Activated CD8-positive, alpha-beta T cell treated with anti-CD3 and anti-CD28 coated beads for 36 hours (primary cell): ENCODE measurements around the gene NBDY. TPM values are rescaled to one million over a fixed set of nuclear protein-coding genes. Genes with fewer than 3 reads are reported as not detected.
"Not testable (repeated sequence)": the region's sequence is repeated elsewhere in the genome, so short reads cannot be mapped to it uniquely, and the experiment has no call there.

Source experiments
- ATAC-seq: fragments of 200-7000 bp; cut with Tn5 transposase; one replicate; pipeline ENCODE4 v1.10.0; 2021; ENCODE audit warnings: mild to moderate bottlenecking, moderate library complexity
- CTCF ChIA-PET: fragments of 350-600 bp; sonication (Branson Sonifier 250); formaldehyde crosslinking; loops from one replicate; lab custom pipeline; 2021; ENCODE audit warnings: antibody characterized with exemption; lab: Charles Lee
- POLR2A ChIA-PET: fragments of 350-600 bp; sonication (Branson Sonifier 250); formaldehyde crosslinking; loops from one replicate; lab custom pipeline; 2021; ENCODE audit warnings: antibody characterized with exemption; lab: Charles Lee
- DNase-seq: peaks from one replicate; pipeline ENCODE4 v3.0.0-alpha.2; 2020
- H3K27ac Mint-ChIP-seq: one replicate; pipeline ENCODE4 v1.8.0; 2021; ENCODE audit warnings: mild to moderate bottlenecking, mixed read lengths
- H3K27me3 Mint-ChIP-seq: one replicate; pipeline ENCODE4 v1.8.0; 2021; ENCODE audit warnings: mixed read lengths
- H3K36me3 Mint-ChIP-seq: one replicate; pipeline ENCODE4 v1.8.0; 2021; ENCODE audit warnings: low read depth, mixed read lengths
- H3K4me1 Mint-ChIP-seq: one replicate; pipeline ENCODE4 v1.8.0; 2021; ENCODE audit warnings: low read depth, mixed read lengths
- H3K4me3 Mint-ChIP-seq: one replicate; pipeline ENCODE4 v1.8.0; 2021; ENCODE audit warnings: mild to moderate bottlenecking, moderate library complexity, mixed read lengths
- H3K9me3 Mint-ChIP-seq: one replicate; pipeline ENCODE4 v1.8.0; 2021; ENCODE audit warnings: mixed read lengths
- intact Hi-C: fragments of 100-400 bp; cut with micrococcal nuclease; formaldehyde crosslinking; loops from one replicate; pipeline ENCODE4 v1.10.0; 2022
- total RNA-seq, 2 experiments: library from RNA; stranded (reverse); gene quantifications; one replicate each; pipeline ENCODE4 v1.2.3, GENCODE V29; 2021
- TF ChIP-seq, protein P1 (sequence below): fragments of 200-600 bp; IDR thresholded peaks from one replicate; pipeline ENCODE4 v1.8.0; 2022; ENCODE audit warnings: antibody characterized with exemption, mild to moderate bottlenecking

NBDY gene
- total RNA-seq, 2 experiments from 2014 or later: 31.6 to 36.8 TPM

DNA sequence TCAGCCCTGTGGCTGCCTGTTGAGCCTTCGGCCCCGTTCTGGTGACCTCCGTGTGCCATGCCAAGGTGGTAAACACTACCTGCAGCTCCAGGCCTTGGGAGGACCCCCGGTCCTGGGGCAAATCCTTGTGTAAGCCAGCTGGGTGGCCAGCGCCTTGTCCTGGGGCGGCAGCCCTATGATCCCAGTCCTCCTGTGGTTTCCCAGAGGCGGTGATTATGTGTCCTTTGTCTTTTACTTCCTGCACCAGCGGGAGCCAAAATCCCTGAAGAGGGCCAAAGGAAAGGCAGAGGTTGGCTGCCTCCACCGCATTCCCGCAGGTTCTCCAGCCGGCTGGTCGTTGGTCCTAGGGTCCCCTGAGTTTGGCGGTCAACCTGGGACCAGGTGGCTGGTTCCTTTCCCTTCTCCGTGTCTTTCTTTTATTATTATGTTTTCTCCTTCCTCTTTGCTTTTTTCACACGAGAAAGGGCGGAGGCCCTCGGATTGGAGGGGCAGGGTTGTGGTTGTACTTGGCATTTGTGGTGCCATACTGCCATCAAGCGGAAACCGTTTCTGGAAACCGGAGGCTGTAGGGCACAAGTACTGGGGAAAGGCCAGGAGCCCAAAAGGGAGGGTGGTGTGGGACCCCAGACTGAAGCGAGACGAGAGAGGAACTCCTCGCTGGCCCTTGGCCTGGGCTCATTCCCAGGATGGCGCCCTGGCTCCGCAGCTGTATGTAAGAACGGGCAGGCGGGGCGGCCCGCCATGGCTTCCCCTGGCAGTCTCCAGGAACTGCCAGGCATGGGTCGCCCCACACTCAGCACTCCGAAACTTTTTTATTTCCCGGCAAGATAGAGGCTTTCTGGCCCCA is 43.9 kb downstream of the NBDY start:
- POLR2A ChIA-PET, H3K4me1 Mint-ChIP-seq, intact Hi-C loops, ATAC-seq, H3K36me3 Mint-ChIP-seq, CTCF ChIA-PET, DNase-seq, H3K9me3 Mint-ChIP-seq, H3K4me3 Mint-ChIP-seq, H3K27ac Mint-ChIP-seq, H3K27me3 Mint-ChIP-seq: not testable (repeated sequence)

DNA sequence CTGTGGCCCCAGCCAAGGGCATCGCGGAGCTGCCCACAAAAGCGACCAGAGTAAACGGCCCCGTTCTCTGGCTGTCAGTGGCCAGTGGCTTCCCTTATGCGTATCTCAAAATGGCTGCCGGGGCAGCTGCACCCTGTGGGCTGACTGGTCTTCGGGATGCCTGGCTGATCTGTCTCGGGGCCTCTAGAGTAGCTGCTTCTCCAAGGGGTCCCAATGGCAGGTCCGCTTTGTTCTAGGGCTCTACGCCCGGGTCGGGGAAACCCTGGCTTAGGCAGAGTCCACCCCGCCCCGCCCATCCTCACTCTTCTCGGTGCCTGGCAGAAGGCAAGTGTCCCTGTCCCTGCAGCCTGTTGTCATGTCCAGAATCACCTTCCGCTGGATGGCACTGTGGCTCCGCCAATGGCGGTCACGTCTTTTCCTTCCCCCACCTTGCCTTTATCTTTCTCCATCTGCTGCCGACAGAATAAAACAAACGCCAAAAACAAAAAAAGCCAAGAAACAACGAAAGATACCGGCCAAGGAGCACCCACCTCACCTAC is 44.5 kb downstream of the NBDY start:
- POLR2A ChIA-PET, ATAC-seq, H3K36me3 Mint-ChIP-seq, H3K4me3 Mint-ChIP-seq, H3K9me3 Mint-ChIP-seq, CTCF ChIA-PET, H3K27me3 Mint-ChIP-seq, DNase-seq, H3K4me1 Mint-ChIP-seq, H3K27ac Mint-ChIP-seq, intact Hi-C loops: not testable (repeated sequence)

DNA sequence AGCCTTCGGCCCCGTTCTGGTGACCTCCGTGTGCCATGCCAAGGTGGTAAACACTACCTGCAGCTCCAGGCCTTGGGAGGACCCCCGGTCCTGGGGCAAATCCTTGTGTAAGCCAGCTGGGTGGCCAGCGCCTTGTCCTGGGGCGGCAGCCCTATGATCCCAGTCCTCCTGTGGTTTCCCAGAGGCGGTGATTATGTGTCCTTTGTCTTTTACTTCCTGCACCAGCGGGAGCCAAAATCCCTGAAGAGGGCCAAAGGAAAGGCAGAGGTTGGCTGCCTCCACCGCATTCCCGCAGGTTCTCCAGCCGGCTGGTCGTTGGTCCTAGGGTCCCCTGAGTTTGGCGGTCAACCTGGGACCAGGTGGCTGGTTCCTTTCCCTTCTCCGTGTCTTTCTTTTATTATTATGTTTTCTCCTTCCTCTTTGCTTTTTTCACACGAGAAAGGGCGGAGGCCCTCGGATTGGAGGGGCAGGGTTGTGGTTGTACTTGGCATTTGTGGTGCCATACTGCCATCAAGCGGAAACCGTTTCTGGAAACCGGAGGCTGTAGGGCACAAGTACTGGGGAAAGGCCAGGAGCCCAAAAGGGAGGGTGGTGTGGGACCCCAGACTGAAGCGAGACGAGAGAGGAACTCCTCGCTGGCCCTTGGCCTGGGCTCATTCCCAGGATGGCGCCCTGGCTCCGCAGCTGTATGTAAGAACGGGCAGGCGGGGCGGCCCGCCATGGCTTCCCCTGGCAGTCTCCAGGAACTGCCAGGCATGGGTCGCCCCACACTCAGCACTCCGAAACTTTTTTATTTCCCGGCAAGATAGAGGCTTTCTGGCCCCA is 49.3 kb downstream of the NBDY start:
- intact Hi-C loops, DNase-seq, POLR2A ChIA-PET, H3K9me3 Mint-ChIP-seq, H3K4me3 Mint-ChIP-seq, H3K27me3 Mint-ChIP-seq, CTCF ChIA-PET, H3K36me3 Mint-ChIP-seq, ATAC-seq, H3K27ac Mint-ChIP-seq: not testable (repeated sequence)
- H3K4me1 Mint-ChIP-seq: peaks cover 21% of the 10 kb centered on the region

DNA sequence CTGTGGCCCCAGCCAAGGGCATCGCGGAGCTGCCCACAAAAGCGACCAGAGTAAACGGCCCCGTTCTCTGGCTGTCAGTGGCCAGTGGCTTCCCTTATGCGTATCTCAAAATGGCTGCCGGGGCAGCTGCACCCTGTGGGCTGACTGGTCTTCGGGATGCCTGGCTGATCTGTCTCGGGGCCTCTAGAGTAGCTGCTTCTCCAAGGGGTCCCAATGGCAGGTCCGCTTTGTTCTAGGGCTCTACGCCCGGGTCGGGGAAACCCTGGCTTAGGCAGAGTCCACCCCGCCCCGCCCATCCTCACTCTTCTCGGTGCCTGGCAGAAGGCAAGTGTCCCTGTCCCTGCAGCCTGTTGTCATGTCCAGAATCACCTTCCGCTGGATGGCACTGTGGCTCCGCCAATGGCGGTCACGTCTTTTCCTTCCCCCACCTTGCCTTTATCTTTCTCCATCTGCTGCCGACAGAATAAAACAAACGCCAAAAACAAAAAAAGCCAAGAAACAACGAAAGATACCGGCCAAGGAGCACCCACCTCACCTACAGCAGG is 50.0 kb downstream of the NBDY start:
- H3K9me3 Mint-ChIP-seq, intact Hi-C loops, CTCF ChIA-PET, POLR2A ChIA-PET, ATAC-seq, H3K27me3 Mint-ChIP-seq, H3K4me3 Mint-ChIP-seq, DNase-seq, H3K36me3 Mint-ChIP-seq, H3K27ac Mint-ChIP-seq: not testable (repeated sequence)
- H3K4me1 Mint-ChIP-seq: peaks cover 21% of the 10 kb centered on the region

DNA sequence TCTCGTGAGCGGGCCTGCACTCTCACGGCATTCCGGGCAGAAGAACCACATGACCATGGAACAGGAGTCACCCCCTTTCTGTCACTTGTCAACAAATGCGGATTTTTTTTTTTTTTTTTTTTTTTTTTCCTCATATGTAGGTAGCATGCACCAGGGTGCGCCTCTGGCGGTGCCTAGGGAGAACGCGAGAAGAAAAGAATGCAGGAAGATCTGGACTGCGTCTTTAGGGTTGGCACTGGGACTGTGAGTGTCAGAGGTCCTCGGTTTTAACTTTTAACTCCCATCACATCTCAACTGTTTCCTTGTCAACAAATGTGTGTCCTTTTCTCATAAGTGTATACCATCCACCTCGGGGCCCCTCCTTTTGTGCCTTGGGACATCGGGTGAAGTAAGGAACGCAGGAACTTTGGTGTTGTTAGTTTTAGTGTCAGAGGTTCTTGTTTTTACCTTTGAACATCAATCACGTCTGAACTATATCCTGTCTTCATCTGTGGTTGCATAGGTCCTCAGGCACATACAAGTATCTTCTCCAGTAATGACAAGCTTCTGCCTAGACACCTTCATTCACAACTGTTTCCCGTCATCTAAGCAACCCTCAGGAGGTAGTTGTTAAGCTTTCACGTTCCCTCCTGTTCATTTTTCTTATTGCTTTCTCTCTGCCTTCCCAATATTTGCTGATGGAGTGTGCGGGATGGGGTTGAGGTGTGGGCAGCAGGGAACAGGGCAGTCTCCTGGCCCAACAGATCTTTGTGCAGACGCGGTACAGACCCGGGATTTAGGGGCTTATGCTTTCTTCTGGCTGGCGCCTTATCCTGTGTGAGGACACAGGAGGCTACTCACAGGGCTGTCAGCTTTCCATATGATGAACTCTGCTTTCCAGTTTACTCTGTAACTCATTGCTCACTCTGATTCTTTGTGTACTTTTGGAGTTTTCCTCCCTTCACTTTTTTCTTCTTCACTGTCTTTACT is 51.9 kb downstream of the NBDY start:
- intact Hi-C loops, H3K4me3 Mint-ChIP-seq, CTCF ChIA-PET, H3K9me3 Mint-ChIP-seq, H3K27me3 Mint-ChIP-seq, H3K27ac Mint-ChIP-seq, POLR2A ChIA-PET, H3K36me3 Mint-ChIP-seq, DNase-seq: not testable (repeated sequence)
- peak; percentile 34 for ATAC-seq
- H3K4me1 Mint-ChIP-seq: peaks cover 21% of the 10 kb centered on the region

DNA sequence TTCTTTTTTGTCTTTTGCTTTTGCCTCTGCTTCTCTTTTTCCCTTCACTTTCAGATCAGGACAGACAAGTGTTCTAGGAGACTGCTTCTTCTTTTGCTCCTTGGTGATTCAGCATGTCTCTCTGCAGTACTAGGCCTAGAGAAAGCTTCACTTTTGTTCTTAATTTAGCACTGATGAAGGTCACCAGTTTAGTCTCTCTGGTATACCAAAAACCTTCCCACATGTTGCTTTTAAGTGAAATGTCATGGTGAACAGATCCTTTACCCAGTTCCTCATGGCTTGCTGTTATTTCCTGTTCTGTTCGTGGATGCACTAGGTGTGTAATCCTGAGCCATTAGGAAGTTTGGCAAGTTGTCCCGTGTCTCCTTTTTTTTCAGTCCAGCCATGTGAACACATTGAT is 53.3 kb downstream of the NBDY start:
- peak overlapping the region; percentile 30 for H3K27ac Mint-ChIP-seq
- POLR2A ChIA-PET: no interaction called here

More for the DNA sequence above, 53.3 kb downstream of the NBDY start:
- no peaks in the 10 kb centered on the region for H3K27me3 Mint-ChIP-seq
- no peak overlapping the region for H3K4me3 Mint-ChIP-seq
- no peaks in the 10 kb centered on the region for H3K9me3 Mint-ChIP-seq
- intact Hi-C loops: no loop called here
- H3K36me3 Mint-ChIP-seq: peaks cover 2% of the 10 kb centered on the region
- no peak for ATAC-seq
- H3K4me1 Mint-ChIP-seq: peaks cover 27% of the 10 kb centered on the region
- no peak for DNase-seq
- TF ChIP-seq, protein P1, sequence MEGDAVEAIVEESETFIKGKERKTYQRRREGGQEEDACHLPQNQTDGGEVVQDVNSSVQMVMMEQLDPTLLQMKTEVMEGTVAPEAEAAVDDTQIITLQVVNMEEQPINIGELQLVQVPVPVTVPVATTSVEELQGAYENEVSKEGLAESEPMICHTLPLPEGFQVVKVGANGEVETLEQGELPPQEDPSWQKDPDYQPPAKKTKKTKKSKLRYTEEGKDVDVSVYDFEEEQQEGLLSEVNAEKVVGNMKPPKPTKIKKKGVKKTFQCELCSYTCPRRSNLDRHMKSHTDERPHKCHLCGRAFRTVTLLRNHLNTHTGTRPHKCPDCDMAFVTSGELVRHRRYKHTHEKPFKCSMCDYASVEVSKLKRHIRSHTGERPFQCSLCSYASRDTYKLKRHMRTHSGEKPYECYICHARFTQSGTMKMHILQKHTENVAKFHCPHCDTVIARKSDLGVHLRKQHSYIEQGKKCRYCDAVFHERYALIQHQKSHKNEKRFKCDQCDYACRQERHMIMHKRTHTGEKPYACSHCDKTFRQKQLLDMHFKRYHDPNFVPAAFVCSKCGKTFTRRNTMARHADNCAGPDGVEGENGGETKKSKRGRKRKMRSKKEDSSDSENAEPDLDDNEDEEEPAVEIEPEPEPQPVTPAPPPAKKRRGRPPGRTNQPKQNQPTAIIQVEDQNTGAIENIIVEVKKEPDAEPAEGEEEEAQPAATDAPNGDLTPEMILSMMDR: no peak
- CTCF ChIA-PET: no interaction called here
